ENCODE measurements around the gene DZANK1.
"Not testable (repeated sequence)": the region's sequence is repeated elsewhere in the genome, so short reads cannot be mapped to it uniquely, and the experiment has no call there.

Gene DZANK1

GRCh38 chr20:18466894-18467730 is at the start of gene DZANK1, which contains the start of gene POLR3F:
Gene DZANK1 (minus strand): TSS chr20:18467030. CDS start chr20:18465358, 1,672 bp downstream.
Gene POLR3F (plus strand): TSS chr20:18467390. CDS start chr20:18467507, 117 bp downstream.
- peak; percentile 87 to 93 for DNase-seq (ENCODE audit: low read depth in 2 of 2)

GRCh38 chr20:18515973-18516372 is 49.1 kb upstream of the DZANK1 start:
- DNase-seq (ENCODE audit: low read depth in 2 of 2) = no peak

- DNase-seq (ENCODE audit: low read depth in 2 of 2) = no peak
Measured at GRCh38 chr20:18514127-18514526, 47.3 kb upstream of the DZANK1 start.

- DNase-seq (ENCODE audit: low read depth in 2 of 2) = no peak
Measured at GRCh38 chr20:18513208-18513607, 46.4 kb upstream of the DZANK1 start.

GRCh38 chr20:18511571-18511970 is 44.7 kb upstream of the DZANK1 start:
- no peak for DNase-seq (ENCODE audit: low read depth in 2 of 2)

- peak; percentile 91 to 98 for DNase-seq (ENCODE audit: low read depth in 2 of 2)
Measured at GRCh38 chr20:18507218-18508191, 40.7 kb upstream of the DZANK1 start, which contains the start of gene SEC23B. Gene SEC23B (plus strand): TSS chr20:18507940. CDS start chr20:18510836, 2,896 bp downstream.

GRCh38 chr20:18506744-18507143 is 39.9 kb upstream of the DZANK1 start:
- no peak for DNase-seq (ENCODE audit: low read depth in 2 of 2)

GRCh38 chr20:18504479-18505060 is 37.7 kb upstream of the DZANK1 start:
- DNase-seq (ENCODE audit: low read depth in 2 of 2) = no peak

- not testable (repeated sequence) for DNase-seq (ENCODE audit: low read depth in 2 of 2)
Measured at GRCh38 chr20:18501672-18502071, 34.8 kb upstream of the DZANK1 start.

- DNase-seq (ENCODE audit: low read depth in 2 of 2) = no peak
Measured at GRCh38 chr20:18497603-18498002, 30.8 kb upstream of the DZANK1 start.

GRCh38 chr20:18496740-18497592 is 30.1 kb upstream of the DZANK1 start, which contains the start of gene RBBP9:
Gene RBBP9 (minus strand): TSS chr20:18497225. CDS start chr20:18497167, 58 bp downstream.
- DNase-seq (ENCODE audit: low read depth in 2 of 2) = peak; percentile 62 to 76

- DNase-seq (ENCODE audit: low read depth in 2 of 2) = no peak
Measured at GRCh38 chr20:18496042-18496441, 29.2 kb upstream of the DZANK1 start.

- DNase-seq (ENCODE audit: low read depth in 2 of 2) = no peak
Measured at GRCh38 chr20:18488301-18488700, 21.5 kb upstream of the DZANK1 start.

GRCh38 chr20:18481596-18481995 is 14.8 kb upstream of the DZANK1 start:
- DNase-seq (ENCODE audit: low read depth in 2 of 2) = no peak

GRCh38 chr20:18477821-18478220 is 11.0 kb upstream of the DZANK1 start:
- DNase-seq (ENCODE audit: low read depth in 2 of 2) = no peak

- no peak for DNase-seq (ENCODE audit: low read depth in 2 of 2)
Measured at GRCh38 chr20:18477218-18477617, 10.4 kb upstream of the DZANK1 start.

- no peak for DNase-seq (ENCODE audit: low read depth in 2 of 2)
Measured at GRCh38 chr20:18466574-18466893, 296 bp downstream of the DZANK1 start.

- DNase-seq (ENCODE audit: low read depth in 2 of 2) = no peak
Measured at GRCh38 chr20:18465536-18466200, 1.2 kb downstream of the DZANK1 start.

- no peak for DNase-seq (ENCODE audit: low read depth in 2 of 2)
Measured at GRCh38 chr20:18456600-18456999, 10.2 kb downstream of the DZANK1 start.

GRCh38 chr20:18443886-18444285 is 22.9 kb downstream of the DZANK1 start:
- DNase-seq (ENCODE audit: low read depth in 2 of 2) = no peak

All from stimulated activated CD4-positive, alpha-beta T cell treated with anti-CD3 and anti-CD28 coated beads, Interleukin-12 subunit alpha, Interleukin-12 subunit beta, amount 100 ng/mL, for 24 hours (primary cell).